GM19397 (cell line): ENCODE results near the gene PRKCG.

Source experiments
- ATAC-seq: cut with Tn5 transposase; IDR thresholded peaks from one replicate; pipeline ENCODE4 v1.9.1; 2021; ENCODE audit warnings: mild to moderate bottlenecking, moderate library complexity; ENCODE audit not compliant: unreplicated experiment

Gene PRKCG

DNA sequence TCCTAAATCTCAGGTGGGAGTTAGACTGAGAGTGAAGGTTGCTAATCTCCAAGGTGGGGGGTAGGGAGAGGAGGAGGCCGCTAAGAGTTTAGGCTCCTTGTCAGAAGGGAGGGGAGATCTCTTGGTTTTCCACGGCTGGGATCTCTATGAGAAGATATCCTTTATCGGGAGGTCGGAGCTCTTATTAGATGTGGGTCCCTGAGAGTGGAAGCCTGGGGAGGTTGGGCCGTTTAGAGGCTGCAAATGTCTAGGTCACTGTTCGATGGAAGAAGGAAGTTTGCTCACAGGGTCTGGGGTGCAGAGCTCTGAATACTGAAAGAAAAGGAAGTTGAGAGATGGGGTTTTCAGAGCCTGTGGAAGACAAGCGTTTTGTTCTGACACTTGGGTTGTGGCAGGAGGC lies 10.5 kb upstream of the PRKCG start:
- no peak for ATAC-seq

DNA sequence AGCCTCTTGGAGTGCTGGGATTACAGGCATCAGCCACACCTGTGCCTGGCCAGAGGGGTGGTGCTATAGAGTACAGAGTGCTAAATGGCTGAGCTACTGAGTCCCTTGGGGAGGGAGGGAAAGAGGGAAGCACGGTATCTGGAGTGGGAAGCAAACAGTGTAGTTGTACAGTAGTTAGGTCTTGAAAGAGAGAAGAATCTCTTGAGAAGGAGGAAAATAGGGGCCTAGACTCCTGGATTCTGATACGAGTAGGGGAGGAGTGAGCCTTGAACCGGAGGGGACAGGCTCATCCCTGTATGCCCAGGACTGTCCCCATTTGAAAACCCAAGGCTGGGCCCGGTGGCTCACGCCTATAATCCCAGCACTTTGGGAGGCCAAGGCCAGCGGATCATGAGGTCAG lies 9.2 kb upstream of the PRKCG start:
- ATAC-seq = no peak

DNA sequence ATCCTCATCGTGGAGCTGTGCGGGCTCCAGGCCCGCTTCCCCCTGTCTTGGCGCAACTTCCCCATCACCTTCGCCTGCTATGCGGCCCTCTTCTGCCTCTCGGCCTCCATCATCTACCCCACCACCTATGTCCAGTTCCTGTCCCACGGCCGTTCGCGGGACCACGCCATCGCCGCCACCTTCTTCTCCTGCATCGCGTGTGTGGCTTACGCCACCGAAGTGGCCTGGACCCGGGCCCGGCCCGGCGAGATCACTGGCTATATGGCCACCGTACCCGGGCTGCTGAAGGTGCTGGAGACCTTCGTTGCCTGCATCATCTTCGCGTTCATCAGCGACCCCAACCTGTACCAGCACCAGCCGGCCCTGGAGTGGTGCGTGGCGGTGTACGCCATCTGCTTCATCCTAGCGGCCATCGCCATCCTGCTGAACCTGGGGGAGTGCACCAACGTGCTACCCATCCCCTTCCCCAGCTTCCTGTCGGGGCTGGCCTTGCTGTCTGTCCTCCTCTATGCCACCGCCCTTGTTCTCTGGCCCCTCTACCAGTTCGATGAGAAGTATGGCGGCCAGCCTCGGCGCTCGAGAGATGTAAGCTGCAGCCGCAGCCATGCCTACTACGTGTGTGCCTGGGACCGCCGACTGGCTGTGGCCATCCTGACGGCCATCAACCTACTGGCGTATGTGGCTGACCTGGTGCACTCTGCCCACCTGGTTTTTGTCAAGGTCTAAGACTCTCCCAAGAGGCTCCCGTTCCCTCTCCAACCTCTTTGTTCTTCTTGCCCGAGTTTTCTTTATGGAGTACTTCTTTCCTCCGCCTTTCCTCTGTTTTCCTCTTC lies 8.0 kb upstream of the PRKCG start:
- no peak for ATAC-seq

DNA sequence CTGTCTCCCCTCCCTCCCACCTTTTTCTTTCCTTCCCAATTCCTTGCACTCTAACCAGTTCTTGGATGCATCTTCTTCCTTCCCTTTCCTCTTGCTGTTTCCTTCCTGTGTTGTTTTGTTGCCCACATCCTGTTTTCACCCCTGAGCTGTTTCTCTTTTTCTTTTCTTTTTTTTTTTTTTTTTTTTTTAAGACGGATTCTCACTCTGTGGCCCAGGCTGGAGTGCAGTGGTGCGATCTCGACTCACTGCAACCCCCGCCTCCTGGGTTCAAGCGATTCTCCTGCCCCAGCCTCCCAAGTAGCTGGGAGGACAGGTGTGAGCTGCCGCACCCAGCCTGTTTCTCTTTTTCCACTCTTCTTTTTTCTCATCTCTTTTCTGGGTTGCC lies 7.4 kb upstream of the PRKCG start:
- ATAC-seq = no peak

DNA sequence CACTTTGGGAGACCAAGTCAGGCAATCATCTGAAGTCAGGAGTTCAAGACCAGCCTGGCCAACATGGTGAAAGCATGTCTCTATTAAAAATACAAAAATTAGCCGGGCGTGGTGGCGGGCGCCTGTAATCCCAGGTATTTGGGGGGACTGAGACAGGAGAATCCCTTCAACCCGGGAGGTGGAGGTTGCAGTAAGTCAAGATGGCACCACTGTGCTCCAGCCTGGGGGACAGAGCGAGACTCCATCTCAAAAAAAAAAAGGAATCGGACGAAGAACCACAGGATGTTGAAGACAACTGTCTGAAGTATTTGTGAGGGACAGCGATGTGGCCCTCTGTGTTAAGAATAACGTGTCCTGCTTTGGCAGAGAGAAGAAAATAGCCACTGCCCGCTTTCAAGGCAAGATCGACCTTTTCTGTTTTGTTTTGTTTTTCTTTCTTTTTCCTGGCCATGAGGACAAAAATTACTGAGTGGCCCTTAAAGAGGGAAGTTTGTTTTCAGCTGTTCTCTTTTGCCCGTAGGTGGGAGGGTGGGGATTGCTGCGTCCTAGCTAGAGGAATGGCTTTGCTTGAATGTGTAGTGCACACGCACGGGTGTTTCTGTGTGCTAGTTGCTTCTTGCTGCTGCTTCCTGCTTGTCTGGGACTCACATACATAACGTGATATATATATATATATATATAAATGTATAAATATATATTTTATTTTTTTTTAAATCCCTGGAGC lies 6.2 kb upstream of the PRKCG start:
- no peak for ATAC-seq

DNA sequence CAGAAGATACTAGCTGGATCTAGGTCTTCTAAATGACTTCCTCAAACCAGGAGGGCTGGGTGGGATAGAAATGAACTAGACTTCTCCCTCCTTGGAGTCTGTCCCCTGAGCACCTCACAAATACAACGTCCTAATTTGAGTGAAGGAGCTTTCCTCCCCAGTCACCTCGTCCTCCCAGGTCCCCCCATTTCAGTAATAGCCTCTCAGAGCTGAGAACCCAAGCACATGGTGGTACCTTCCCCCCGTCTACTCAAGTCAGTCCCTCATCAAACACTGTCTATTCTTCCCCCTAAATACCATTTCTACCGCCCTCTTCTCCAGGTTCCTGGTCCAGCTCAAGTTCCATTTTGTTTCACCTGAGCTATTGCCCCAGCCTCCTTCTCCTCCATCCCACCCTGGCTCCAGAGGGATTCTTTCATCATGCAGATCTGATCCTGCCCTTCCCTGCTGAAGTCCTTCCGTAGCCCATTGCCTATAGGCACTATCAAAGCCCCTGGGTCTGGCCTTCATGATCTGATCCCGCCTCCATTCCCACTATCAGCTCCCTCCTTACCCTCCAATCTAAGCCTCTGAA lies 5.3 kb upstream of the PRKCG start:
- ATAC-seq = no peak

DNA sequence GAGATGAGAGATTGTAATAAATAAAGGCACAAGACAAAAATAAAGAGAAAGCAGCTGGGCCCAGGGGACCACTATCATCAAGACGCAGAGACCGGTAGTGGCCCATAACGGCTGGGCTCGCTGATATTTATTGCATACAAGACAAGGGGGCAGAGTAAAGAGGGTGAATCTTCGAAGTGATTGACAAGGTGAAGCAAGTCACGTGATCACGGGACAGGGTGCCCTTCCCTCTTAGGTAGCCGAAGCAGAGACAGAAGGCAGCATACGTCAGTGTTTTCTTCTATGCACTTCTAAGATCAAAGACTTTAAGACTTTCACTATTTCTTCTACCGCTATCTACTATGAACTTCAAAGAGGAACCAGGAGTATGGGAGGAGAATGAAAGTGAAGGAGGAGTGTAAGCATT lies 4.6 kb upstream of the PRKCG start:
- no peak for ATAC-seq

DNA sequence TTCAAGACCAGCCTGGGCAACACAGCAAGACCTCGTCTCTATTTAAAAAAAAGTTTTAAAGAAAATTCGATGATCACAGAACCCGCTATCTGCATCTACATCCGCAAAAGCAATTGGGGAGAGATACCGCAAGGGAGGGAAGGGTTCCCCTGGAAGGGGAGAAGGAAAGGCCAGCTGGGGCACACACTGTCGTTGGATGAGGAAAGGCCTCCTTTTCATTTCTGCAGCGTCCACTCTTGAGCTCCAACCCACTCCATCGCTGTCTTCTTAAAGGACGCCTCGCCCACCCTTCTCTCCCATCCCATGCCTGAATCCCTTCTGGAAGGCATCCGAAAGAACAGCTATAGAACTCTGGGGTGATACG lies 3.2 kb upstream of the PRKCG start:
- no peak for ATAC-seq

DNA sequence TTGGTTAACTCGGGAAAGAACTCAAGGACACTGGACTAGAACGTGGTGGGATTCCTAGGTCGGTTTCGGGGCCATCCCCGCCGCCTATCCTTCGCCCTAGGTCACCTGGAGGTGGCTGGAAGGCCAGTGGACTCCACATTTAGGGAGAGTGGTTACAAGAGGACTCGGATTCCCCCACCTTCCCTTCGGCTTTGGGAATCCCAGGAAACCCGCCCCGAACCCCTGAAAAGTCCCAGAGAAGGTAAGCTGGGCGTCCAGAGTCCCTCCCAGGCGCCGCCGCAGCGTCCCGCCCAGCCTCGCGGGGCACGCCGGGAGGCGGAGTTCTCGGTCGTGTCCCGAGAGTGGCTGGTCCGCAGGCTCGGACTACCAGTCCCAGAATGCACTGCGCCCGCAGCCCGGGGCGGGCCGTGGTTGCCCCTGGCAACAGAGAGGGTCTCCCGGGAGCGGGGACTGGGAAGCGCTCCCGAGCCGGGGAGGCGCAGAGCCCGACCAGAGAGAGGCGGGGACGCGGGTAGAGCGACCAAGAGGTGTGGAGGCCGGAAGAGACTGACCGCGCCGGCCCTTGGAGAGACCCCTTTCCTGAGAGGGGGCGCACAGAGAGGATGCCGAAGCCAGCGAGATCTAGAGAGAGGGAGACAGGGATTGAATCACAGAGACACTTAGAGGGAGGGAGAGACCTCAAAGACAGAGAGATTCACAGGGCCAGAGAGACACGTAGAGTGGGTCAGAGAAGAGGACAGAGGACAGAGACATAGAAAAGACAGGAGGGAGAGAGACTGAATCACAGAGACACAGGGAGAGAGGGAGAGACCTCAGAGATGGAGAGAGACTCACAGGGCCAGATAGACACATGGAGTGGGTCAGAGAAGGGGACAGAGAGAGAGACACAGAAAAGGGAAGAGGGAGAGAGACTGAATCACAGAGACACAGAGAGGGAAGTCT lies 2.6 kb upstream of the PRKCG start:
- peak; percentile 98 for ATAC-seq

DNA sequence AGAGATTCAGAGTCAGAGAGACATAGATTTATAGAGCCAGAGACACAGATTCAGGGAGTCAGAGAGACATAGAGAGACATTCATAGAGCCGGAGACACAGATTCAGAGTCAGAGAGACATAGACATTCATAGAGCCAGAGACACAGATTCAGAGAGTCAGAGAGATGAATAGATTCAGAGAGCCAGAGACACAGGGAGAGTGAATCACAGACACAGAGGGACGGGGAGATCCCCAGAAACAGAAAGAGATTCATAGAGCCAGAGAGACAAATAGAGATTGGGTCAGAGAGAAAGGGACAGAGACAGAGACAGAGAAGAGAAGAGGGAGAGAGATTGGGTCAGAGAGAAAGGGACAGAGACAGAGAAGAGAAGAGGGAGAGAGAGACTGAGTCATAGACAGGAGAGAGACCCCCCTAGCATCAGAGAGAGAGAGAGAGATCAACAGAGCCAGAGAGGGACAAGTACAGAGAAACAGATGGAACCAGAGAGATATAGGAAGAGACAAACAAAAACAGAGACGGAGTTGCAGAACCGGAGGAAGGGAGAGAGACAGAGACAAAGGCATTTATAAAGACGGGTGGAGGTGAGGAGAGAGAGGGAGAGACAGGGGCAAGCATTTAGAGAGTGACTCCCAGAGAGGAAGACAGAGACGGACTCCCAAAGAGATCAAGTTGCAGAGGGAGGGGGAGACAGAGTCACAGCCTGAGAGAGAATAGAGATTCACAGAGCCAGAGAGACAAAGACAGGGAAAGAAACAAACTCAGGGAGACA lies 1.1 kb upstream of the PRKCG start:
- ATAC-seq = no peak

DNA sequence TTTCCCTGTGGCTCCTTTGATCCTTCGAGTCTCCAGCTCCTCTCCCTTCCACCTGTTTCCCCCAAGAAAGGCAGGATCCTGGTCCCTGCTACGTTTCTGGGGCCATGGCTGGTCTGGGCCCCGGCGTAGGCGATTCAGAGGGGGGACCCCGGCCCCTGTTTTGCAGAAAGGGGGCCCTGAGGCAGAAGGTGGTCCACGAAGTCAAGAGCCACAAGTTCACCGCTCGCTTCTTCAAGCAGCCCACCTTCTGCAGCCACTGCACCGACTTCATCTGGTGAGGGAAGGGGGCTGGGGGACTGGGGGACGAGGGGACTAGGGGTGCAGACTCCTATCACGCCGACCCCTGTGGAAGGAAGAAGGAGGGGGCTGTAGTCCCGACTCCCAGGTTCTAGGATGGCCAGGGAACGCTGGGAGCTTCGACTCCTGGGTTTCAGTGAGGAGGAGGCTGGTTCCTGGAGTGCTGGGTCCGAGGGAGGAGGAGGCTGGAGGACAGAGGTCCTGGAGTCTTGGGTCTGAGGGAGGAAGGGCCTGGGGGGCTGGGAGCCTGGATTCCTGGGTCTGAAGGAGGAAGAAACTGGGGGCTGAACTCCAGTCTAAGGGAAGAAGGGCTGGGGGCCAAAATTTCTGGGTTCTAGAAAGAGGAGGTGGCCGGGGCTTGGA lies 524 bp downstream of the PRKCG start:
- ATAC-seq = no peak

DNA sequence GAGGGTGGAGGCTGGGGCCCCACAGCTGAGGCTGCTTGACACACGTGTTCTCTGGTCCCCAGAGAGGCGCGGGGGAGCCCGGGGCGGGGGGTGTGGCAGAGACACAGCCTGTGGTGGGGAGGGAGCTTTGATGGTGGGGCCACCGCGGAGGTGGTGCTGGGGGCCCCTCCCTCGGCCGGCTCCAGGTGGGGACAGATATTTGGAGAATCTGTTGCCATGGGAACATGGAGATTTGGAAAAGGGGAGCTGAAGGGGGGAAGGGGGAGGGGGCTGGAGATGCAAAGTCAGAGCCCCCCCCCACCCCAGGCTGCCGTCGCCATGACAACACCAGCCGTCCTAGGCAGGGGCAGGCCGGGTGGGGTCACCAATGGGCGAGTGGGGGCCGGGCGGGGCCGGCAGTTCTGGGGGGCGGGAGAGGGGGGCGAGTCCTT lies 1.2 kb downstream of the PRKCG start:
- ATAC-seq = no peak

DNA sequence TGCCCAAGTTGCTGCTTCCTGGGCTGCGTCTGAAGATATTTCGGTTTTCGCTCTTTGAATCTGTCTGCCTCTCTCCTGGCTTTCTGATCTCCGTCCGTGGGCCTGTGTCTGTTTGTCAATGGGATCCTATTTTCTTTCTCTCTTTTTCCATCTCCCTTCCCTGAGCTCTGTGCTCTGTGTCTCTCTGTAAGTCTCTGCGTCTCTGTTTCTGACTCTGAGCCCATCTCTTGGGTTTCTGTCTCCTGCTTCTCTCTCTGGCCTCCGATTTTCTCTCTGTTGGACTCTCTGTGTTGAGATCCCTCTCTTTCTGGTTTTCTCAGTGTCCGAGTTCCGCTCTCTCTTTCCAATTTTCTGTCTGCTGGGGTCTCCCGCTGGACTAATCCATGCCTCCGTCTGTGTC lies 1.7 kb downstream of the PRKCG start:
- ATAC-seq = no peak

DNA sequence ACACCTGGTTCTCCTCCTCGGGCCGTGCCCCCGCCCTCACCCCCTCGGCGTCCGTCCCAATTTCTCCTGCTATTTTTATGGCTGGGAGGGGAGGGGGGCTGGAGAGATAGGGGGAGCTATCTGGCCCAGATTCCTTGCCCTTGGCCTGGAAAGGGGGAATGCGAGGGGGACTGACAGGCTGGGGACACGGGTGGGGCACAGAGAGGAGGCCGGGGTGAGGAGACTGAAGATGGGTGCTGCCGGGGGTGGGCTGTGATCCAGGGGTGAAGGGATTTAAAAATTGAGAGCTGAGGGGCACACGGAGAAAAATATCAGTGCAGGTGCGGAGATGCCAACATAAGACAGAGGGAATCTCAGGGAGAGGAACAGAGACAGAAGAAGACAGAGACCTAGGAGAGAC lies 2.3 kb downstream of the PRKCG start:
- ATAC-seq = no peak

DNA sequence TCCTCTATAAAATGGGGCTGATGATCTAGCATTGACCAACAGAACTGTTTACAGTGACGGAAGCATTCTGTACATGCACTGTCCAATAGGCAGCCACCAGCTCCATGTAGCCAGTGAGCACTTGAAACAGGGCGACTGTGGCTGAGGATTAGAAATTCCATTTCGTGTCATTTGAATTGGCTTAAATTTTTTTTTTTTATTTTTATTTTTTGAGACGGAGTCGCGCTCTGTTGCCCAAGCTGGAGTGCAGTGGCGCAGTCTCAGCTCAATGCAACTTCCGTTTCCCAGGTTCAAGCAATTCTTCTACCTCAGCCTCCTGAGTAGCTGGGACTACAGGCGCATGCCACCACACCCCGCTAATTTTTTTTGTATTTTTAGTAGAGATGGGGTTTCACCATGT lies 3.0 kb downstream of the PRKCG start:
- no peak for ATAC-seq

DNA sequence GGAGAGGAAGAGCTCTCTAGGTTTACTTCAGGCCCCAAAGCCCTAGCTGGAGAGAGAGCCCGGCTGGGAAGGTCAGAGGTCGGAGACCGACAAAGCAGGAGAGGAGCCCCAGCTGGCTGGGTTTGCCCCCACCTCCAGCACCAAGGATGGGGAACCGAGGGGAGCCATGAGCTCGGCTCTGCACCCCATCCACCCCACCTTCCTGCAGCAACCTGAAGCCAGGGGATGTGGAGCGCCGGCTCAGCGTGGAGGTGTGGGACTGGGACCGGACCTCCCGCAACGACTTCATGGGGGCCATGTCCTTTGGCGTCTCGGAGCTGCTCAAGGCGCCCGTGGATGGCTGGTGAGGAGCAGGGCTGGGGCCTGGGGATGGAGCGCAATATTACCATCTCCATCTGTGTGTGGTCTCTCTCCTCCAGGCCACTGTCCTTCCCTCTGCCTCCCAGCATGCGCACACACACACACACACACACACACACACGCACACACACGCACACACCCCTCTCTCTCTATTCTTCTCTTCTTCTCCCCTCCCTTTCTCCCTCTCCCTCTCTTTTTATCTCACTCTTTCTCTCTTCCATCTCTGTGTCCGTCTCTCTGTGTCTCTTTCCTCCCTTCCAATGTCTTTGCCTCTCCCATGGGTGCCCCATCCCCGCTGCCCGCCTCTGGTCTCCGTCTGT lies 10.4 kb downstream of the PRKCG start:
- ATAC-seq = no peak

DNA sequence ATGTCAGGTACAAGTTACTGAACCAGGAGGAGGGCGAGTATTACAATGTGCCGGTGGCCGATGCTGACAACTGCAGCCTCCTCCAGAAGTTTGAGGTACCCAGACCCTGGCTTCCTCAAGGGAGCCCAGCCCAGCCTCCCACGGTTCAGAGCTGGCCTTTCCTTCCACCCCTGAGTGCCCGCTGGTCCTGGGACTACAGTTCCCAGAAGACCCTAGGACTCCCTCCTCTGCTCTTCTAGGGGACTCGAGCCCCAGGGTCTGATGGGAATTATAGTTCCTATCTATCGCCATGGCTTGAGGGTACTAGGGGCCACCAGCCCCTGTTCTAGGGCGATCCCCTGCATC lies 11.0 kb downstream of the PRKCG start:
- no peak for ATAC-seq

DNA sequence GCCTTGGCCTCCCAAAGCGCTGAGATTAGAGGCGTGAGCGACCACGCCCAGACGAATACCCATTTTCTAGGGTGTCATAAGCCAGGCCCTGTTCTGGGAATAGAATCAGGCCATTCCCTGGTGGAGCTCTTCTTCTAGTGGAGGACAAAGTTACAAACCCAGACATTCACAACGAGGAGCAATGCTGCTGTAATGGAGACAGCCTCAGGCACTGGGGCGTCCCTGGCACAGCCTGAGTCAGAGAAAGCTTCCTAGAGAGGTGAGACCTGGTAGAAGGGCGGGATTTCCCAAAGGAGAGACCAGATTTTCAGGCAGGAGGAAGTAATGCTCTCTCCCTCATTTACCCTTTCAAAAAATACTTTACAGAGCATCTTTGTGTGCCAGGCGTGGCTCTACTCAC lies 12.7 kb downstream of the PRKCG start:
- ATAC-seq = no peak

DNA sequence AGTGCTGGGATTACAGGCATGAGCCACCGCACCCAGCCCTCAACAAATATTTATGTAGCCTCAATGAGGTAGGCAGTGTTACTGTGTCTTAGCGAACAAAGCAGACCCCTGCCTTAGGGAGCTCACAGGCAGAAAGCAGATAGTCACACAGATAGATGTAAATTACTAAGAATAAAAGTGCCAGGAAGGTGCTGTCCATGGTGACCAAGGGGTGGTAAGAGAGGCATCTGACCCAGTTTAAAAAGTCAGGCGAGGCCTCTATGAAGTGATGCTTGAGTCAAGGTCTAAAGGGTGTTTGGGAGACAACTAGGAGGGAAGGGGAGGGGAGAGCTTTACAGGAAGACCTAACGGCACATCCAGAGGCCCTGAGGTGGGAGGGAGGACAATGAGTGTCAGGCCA lies 14.7 kb downstream of the PRKCG start:
- no peak for ATAC-seq
